ENCODE measurements around the gene GRIK1.

DNA sequence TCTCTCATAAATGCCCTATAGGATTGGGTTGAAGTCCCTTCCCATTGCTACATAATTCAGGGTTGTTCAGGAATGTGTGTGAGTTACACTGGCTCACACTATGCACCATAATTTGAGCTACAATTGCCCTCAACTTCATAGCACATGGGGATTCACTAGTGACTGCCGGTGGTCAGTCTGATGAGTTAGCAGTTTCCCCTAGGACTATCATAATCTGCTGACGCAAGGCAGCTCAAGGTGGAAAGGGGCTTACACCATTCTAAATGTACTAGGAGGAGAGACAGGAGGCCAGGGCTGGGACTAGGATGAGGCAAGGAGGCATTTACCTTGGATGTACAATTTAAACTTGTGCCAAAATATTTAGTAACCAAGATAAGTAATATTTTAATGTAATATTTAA is 224.7 kb downstream of the GRIK1 start:
- TF ChIP-seq POLR2A (IDR thresholded peaks at IDR 0.05; ENCODE audit: low read depth, low read length), result no peak
- no peak for TF ChIP-seq TAF1 (IDR thresholded peaks at IDR 0.05; ENCODE audit: borderline replicate concordance, low read depth, low read length)
- no peak for TF ChIP-seq POLR2AphosphoS5 (IDR thresholded peaks at IDR 0.05; ENCODE audit: low read depth, low read length)
